ENCODE measurements around the gene C2CD2.

DNA sequence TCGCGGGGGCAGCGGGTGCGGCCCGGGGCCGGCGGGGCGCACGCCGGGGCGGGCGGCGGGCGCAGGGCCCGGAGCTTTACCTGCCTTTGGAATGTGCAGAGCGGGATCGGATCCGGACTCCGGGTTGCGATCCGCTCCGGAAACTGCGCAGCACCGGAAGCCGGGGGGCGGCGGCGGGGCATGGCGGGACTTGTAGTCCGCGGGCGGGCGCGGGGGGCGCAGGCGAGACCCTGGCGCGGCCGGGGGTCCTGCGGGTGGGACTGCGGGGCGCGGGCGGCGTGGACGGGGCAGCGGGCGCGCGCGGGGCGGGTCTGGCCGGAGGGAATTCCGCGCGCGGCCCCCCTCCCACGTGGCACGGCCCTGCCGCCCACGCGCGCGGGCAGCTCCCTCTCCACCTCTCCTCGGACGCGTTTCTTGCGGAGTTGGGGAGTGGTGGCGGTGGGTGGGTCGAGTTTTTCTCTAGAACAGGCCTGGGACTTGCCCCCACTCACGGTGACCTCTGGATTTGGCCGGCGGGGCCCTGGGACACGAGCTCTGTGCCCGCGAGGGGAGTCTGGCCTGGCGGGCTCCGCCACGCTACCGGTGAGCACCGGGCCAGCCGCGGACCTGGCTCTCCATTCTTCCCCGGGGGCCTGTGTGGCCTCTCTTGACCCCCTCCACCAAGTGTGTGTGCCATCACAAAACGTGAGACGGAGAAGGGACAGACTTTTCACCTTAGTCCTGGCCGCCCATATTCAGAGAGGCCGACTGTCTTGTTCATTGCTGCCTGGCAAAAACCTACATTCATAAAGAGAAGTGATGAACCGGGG is 74.4 kb downstream of the C2CD2 start, which contains the start of gene PRDM15:
- TF ChIP-seq CTCF (conservative IDR thresholded peaks at IDR 0.05 in 1 of 2, IDR thresholded peaks at IDR 0.05 in 1 of 2; ENCODE audit: low read depth in 1 of 2, low read length in 2 of 2) (no peak), EZH2 (IDR thresholded peaks at IDR 0.05; ENCODE audit: low read length, missing control alignments) (no peak)
